OCI-LY7 (cell line): Measurements from ENCODE around the gene WDR73. TPM values are rescaled to one million over a fixed set of nuclear protein-coding genes. Genes with fewer than 3 reads are reported as not detected.

Experiments
- BruUV-seq: library from RNA; stranded (reverse); fragments of 400-500 nt; replicated peaks from 2 replicates; lab custom pipeline; 2021; lab: Mats Ljungman, UMichigan
- CTCF ChIA-PET: fragments of 300-600 bp; sonication (Branson Sonifier 250); formaldehyde crosslinking; loops from one replicate; lab custom pipeline; 2022; ENCODE audit warnings: antibody characterized with exemption; ENCODE audit not compliant: unreplicated experiment; lab: Charles Lee
- POLR2A ChIA-PET: fragments of 300-600 bp; sonication (Branson Sonifier 250); formaldehyde crosslinking; loops from one replicate; lab custom pipeline; 2022; ENCODE audit warnings: antibody characterized with exemption; lab: Charles Lee
- DNase-seq: peaks from one replicate; pipeline ENCODE4 v3.0.0-alpha.2; 2015; ENCODE audit warnings: low spot score
- H2AFZ ChIP-seq: fragments of 200-600 bp; sonication (generic), shearing (Covaris generic); 2 replicates; pipeline ENCODE4 v1.6.1; 2014; ENCODE audit warnings: mild to moderate bottlenecking, antibody characterized with exemption, low read length, moderate library complexity
- H3K27ac ChIP-seq: fragments of 200-600 bp; sonication (generic); 2 replicates; pipeline ENCODE4 v1.5.1; 2014; ENCODE audit warnings: mixed run types, low read depth, mild to moderate bottlenecking, moderate library complexity, low read length, inconsistent platforms; ENCODE audit not compliant: poor library complexity, severe bottlenecking
- H3K36me3 ChIP-seq: fragments of 200-600 bp; sonication (generic); 2 replicates; pipeline ENCODE4 v1.6.1; 2014; ENCODE audit warnings: mild to moderate bottlenecking, antibody characterized with exemption, low read length, moderate library complexity, mixed read lengths; ENCODE audit not compliant: insufficient read depth
- H3K4me1 ChIP-seq: fragments of 200-600 bp; sonication (generic); 2 replicates; pipeline ENCODE4 v1.5.1; 2014; ENCODE audit warnings: mild to moderate bottlenecking, low read length; ENCODE audit not compliant: insufficient read depth, poor library complexity, severe bottlenecking
- H3K4me2 ChIP-seq: fragments of 200-600 bp; sonication (generic); 2 replicates; pipeline ENCODE4 v1.6.1; 2014; ENCODE audit warnings: mild to moderate bottlenecking, low read length
- H3K4me3 ChIP-seq: fragments of 200-600 bp; sonication (generic); 2 replicates; pipeline ENCODE4 v1.5.1; 2014; ENCODE audit warnings: mild to moderate bottlenecking, low read depth, low read length; ENCODE audit not compliant: poor library complexity, severe bottlenecking
- H3K79me2 ChIP-seq: fragments of 200-600 bp; sonication (generic); 2 replicates; pipeline ENCODE4 v1.6.1; 2016; ENCODE audit warnings: low read depth, mild to moderate bottlenecking, low read length, moderate library complexity, mixed read lengths; ENCODE audit not compliant: insufficient read depth
- H3K9me2 ChIP-seq: fragments of 200-600 bp; sonication (generic); 2 replicates; pipeline ENCODE4 v1.6.1; 2016; ENCODE audit warnings: mild to moderate bottlenecking, low read length, mixed read lengths; ENCODE audit not compliant: insufficient read depth
- H3K9me3 ChIP-seq: fragments of 200-600 bp; sonication (generic); 2 replicates; pipeline ENCODE4 v1.6.1; 2014; ENCODE audit warnings: mild to moderate bottlenecking, mixed run types, low read length, mixed read lengths
- H4K20me1 ChIP-seq: fragments of 200-600 bp; sonication (generic); 2 replicates; pipeline ENCODE4 v1.6.1; 2014; ENCODE audit warnings: mild to moderate bottlenecking, antibody characterized with exemption, low read length, moderate library complexity, mixed read lengths; ENCODE audit not compliant: insufficient read depth
- CTCF ChIP-seq: fragments of 200-600 bp; sonication (generic); conservative IDR thresholded peaks from 2 replicates; pipeline ENCODE4 v1.5.1; 2014; ENCODE audit warnings: mild to moderate bottlenecking, antibody characterized with exemption, low read length, moderate library complexity, mixed read lengths
- EZH2phosphoT487 ChIP-seq: fragments of 200-600 bp; sonication (generic); IDR thresholded peaks from 2 replicates; pipeline ENCODE4 v1.6.1; 2018; ENCODE audit warnings: low read depth, borderline replicate concordance, mild to moderate bottlenecking, mixed run types, antibody characterized with exemption, low read length, moderate library complexity, mixed read lengths
- intact Hi-C: fragments of 100-400 bp; cut with micrococcal nuclease; formaldehyde crosslinking; loops from one replicate; pipeline ENCODE4 v1.10.0; 2022; ENCODE audit not compliant: unreplicated experiment
- total RNA-seq, 2 experiments: library from RNA; depleted of rRNA in 1 of 2; stranded (reverse); fragments of >200 nt in 1 of 2; shearing (Covaris generic) in 1 of 2; gene quantifications; 2 replicates each; pipeline ENCODE4 v1.2.3, GENCODE V29; 2014 to 2022

Gene WDR73
- total RNA-seq, 2 experiments from 2014 or later = 28.7 to 38.1 TPM

DNA sequence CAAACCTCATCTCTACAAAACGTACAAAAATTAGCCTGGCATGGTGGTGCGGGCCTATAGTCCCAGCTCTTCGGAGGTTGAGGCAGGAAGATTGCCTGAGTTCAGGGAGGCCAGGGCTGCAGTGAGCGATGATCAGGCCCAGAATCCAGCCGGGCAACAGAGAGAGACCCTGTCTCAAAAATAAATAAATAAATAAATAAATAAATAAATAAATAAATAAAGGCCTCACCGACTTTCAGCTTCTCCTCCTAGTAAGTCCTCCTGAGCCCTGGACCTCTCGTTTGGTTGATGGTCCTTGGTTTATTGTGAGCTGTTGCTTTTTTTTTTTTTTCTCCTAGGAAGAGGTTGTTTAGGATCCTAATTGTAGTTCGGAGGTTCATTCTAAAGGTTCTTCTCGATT is 25.1 kb downstream of the WDR73 start:
- Histone ChIP-seq H4K20me1 (peaks cover 2% of the 10 kb centered on the region; the same call in 1 of the 2 replicates), H3K4me3 (no peak overlapping the region), H3K4me2 (no peak overlapping the region), H3K9me3 (no peaks in the 10 kb centered on the region), H3K79me2 (peaks cover 16% of the 10 kb centered on the region; the same call in 1 of the 2 replicates), H3K27ac (no peak overlapping the region), H3K36me3 (no peaks in the 10 kb centered on the region), H3K9me2 (no peaks in the 10 kb centered on the region), H3K4me1 (peaks cover 15% of the 10 kb centered on the region), H2AFZ (no peak overlapping the region)
- ChIA-PET CTCF (interaction anchor here (0.6 kb wide), 1 partner anchor 263 kb away, joined by 3 read pairs; no protein-coding TSS in a partner anchor), POLR2A (interaction anchor here (0.6 to 1.2 kb wide), 6 partner anchors 9 to 328 kb away, joined by 3 to 7 read pairs (median 4); no protein-coding TSS in a partner anchor)
- TF ChIP-seq CTCF (no peak), EZH2phosphoT487 (no peak)
- intact Hi-C loops = no loop called here
- BruUV-seq = no TSS peak
- no peak for DNase-seq

- TF ChIP-seq EZH2phosphoT487 (no peak), CTCF (no peak)
- Histone ChIP-seq H3K79me2 (no peaks in the 10 kb centered on the region), H3K4me1 (no peaks in the 10 kb centered on the region), H3K9me2 (no peaks in the 10 kb centered on the region), H3K9me3 (no peaks in the 10 kb centered on the region), H3K27ac (no peak overlapping the region), H3K4me2 (no peak overlapping the region), H2AFZ (no peak overlapping the region), H3K36me3 (peaks cover 26% of the 10 kb centered on the region), H3K4me3 (no peak overlapping the region), H4K20me1 (no peaks in the 10 kb centered on the region)
- intact Hi-C loops = no loop called here
- DNase-seq = no peak
- BruUV-seq = no TSS peak
- ChIA-PET POLR2A (no interaction called here), CTCF (no interaction called here)
Measured at GRCh38 chr15:84625123-84625522, 29.0 kb downstream of the WDR73 start.

GRCh38 chr15:84624359-84624758 is 29.7 kb downstream of the WDR73 start:
- no peaks in the 10 kb centered on the region for H3K9me3 ChIP-seq
- intact Hi-C loops = no loop called here
- no peaks in the 10 kb centered on the region for H3K79me2 ChIP-seq
- no peak overlapping the region for H3K4me2 ChIP-seq
- peaks cover 26% of the 10 kb centered on the region for H3K36me3 ChIP-seq
- no peak overlapping the region for H2AFZ ChIP-seq
- DNase-seq = no peak
- BruUV-seq = no TSS peak
- no peaks in the 10 kb centered on the region for H3K4me1 ChIP-seq
- no peak overlapping the region for H3K27ac ChIP-seq
- no peaks in the 10 kb centered on the region for H3K9me2 ChIP-seq
- no peak overlapping the region for H3K4me3 ChIP-seq
- no peak for TF ChIP-seq CTCF
- no peak for TF ChIP-seq EZH2phosphoT487
- CTCF ChIA-PET = interaction anchor here (0.6 kb wide), 1 partner anchor 21 kb away, joined by 3 read pairs; no protein-coding TSS in a partner anchor
- POLR2A ChIA-PET = interaction anchor here (0.7 kb wide), 1 partner anchor 27 kb away, joined by 3 read pairs; no protein-coding TSS in a partner anchor
- no peaks in the 10 kb centered on the region for H4K20me1 ChIP-seq
